GM23248 (cell line): ENCODE data around the gene MGST2.

Experiments
- EZH2 ChIP-seq: fragments of 200-600 bp; sonication (generic); IDR thresholded peaks from 2 replicates; pipeline ENCODE4 v1.6.1; 2018; ENCODE audit warnings: antibody characterized with exemption, mild to moderate bottlenecking; ENCODE audit not compliant: insufficient read depth, poor library complexity, severe bottlenecking
- EZH2phosphoT487 ChIP-seq: fragments of 200-600 bp; sonication (generic); IDR thresholded peaks from 2 replicates; pipeline ENCODE4 v1.6.1; 2018; ENCODE audit warnings: antibody characterized with exemption, moderate library complexity, mild to moderate bottlenecking, low read depth; ENCODE audit not compliant: insufficient read depth

- TF ChIP-seq EZH2, result no peak
- TF ChIP-seq EZH2phosphoT487, result no peak
Measured at GRCh38 chr4:139734201-139734874, 68.7 kb downstream of the MGST2 start.
